Stimulated activated naive CD8-positive, alpha-beta T cell treated with anti-CD3 and anti-CD28 coated beads, Interleukin-15, amount 100 ng/mL, for 72 hours (primary cell): ENCODE results near the gene C2CD5.
A peak's percentile ranks its signal among the peaks of the same experiment; 100 is the strongest.
"Not testable (repeated sequence)": the region's sequence is repeated elsewhere in the genome, so short reads cannot be mapped to it uniquely, and the experiment has no call there.

ENCODE experiments used
- ATAC-seq: fragments of 150-1000 bp; cut with Tn5 transposase; 2 replicates; pipeline ENCODE4 v1.10.0; 2021; ENCODE audit warnings: mild to moderate bottlenecking, moderate library complexity
- DNase-seq, 2 donors: peaks; one replicate each; pipeline ENCODE4 v3.0.0; 2021 to 2022
- H3K27ac Mint-ChIP-seq, 2 donors: one replicate each; pipeline ENCODE4 v1.8.0; 2022; ENCODE audit warnings: mild to moderate bottlenecking in 2 of 2, mixed read lengths in 2 of 2, moderate library complexity in 2 of 2
- H3K27me3 Mint-ChIP-seq: one replicate; pipeline ENCODE4 v1.8.0; 2022; ENCODE audit warnings: mixed read lengths
- H3K4me1 Mint-ChIP-seq: one replicate; pipeline ENCODE4 v1.8.0; 2022; ENCODE audit warnings: mild to moderate bottlenecking, mixed read lengths
- H3K4me3 Mint-ChIP-seq, 2 donors: one replicate each; pipeline ENCODE4 v1.8.0; 2022; ENCODE audit warnings: mild to moderate bottlenecking in 2 of 2, mixed read lengths in 2 of 2, moderate library complexity in 1 of 2
- H3K9me3 Mint-ChIP-seq, 2 donors: one replicate each; pipeline ENCODE4 v1.8.0; 2022; ENCODE audit warnings: mixed read lengths in 2 of 2

C2CD5 gene

DNA sequence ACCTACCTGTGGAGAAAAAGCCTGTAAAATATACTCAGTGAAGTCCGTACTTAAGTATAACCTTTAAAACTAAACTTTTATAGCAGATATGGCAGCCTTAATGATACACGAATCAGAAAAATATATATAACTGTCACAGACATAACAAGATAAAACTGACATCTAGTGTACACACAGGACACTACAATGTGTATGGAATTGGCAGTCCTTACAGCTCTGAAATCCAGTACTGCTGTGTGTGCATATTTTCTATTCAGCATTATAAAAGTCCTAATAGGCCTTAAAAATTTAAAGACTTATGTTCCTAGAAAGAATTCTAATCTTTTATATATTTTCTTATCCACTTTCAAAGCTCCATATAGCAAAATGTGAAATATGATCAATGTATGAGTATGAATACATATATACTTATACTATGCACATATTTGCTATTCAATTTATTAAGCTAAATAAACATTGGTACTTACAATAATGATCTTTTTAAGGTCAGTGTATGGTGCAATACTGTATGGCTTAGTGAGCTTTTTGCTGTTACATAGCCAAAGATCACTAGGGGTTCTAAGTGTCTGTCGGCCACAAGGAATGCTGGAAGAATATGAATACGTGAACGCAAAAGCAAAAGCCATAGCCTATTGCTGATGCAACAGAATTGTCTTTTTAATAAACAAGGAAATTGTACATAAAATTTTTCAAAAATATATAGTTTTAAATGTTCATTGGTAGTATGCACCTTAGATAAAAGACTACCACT lies 69.2 kb downstream of the C2CD5 start:
- Mint-ChIP-seq H3K4me1 (peaks cover 20% of the 10 kb centered on the region), H3K27me3 (no peaks in the 10 kb centered on the region), H3K4me3 (no peak overlapping the region), H3K27ac (no peak overlapping the region), H3K9me3 (no peaks in the 10 kb centered on the region)
- no peak for ATAC-seq
- DNase-seq = no peak

DNA sequence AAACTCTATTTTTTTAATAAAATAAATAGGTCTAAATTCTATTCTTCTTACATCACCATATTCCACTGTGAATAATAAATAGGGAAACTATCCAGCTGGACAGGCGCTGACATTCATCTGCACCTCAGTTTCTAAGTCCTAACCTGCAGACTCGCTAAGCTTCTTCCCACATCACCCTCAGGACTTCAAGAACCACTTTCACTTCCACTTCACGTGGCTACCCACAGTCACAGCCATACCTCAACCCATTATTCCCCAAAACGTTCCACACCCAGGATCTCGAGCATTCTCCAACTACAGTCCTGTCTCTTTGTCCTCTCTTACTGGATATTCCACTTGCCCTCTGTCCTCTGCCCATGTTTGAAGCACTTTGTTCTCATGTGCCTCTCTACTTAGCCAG lies 71.1 kb downstream of the C2CD5 start:
- H3K27me3 Mint-ChIP-seq = no peaks in the 10 kb centered on the region
- no peak overlapping the region for H3K27ac Mint-ChIP-seq
- no peak overlapping the region for H3K4me3 Mint-ChIP-seq
- peaks cover 20% of the 10 kb centered on the region for H3K4me1 Mint-ChIP-seq
- ATAC-seq (no peak), DNase-seq (no peak)
- no peaks in the 10 kb centered on the region for H3K9me3 Mint-ChIP-seq

DNA sequence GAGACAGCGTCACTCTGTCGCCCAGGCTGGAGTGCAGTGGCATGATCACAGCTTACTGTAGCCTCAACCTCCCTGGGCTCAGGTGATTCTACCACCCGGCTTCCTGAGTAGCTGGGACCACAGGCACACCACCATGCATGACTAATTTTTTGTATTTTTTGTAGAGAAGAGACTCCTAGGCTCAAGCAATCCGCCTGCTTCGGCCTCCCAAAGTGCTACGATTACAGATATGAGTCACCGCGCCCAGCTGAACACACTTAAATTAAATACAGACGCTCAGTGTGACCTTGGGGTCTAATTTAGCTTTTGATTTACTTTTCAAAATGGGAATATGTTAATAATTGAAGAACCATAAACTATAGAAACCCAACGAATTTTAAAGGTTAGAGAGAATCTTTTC lies 77.2 kb downstream of the C2CD5 start:
- ATAC-seq = no peak
- Mint-ChIP-seq H3K4me1 (no peaks in the 10 kb centered on the region), H3K27ac (no peak overlapping the region), H3K9me3 (no peaks in the 10 kb centered on the region), H3K4me3 (no peak overlapping the region), H3K27me3 (no peaks in the 10 kb centered on the region)
- DNase-seq = no peak

DNA sequence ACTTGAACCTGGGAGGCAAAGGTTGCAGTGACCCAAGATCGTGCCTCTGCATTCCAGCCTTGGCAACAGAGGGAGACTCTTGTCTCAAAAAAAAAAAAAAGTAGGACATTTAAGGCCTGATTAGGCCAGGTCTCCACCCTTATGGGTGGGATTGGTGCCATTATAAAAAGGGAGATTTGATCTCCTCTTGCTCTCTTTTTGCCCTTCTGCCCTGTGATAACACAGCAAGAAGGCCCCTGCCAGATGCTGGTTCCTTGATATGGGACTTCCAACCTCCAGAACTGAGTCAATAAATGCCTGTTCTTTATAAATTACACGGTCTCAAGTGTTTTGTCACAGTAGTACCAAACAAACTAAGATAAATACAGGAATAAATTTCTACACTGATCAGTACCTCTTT lies 81.0 kb downstream of the C2CD5 start:
- no peak for ATAC-seq
- Mint-ChIP-seq H3K9me3 (no peaks in the 10 kb centered on the region), H3K27ac (no peak overlapping the region), H3K4me1 (no peaks in the 10 kb centered on the region), H3K27me3 (no peaks in the 10 kb centered on the region), H3K4me3 (no peak overlapping the region)
- DNase-seq = no peak

DNA sequence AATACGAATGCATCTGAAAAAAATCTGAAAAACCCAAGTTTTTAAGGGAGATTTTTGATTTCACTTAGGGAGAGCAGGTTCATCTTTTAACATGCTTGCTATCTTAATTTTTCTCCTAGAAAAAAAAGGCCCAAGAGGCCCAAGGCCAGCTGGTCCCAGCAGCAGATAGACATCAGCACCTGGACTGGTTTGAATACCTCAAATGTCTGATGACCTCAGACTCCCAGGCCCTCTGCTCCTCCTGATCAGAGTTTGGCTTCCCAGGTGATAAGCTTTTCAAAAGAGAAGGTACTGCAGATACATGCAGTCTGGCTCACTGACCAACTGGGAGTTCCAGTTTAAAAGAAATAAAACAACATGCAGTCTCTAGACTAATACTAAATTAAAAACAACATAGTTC lies 82.6 kb downstream of the C2CD5 start:
- DNase-seq (no peak), ATAC-seq (no peak)
- H3K27ac Mint-ChIP-seq = no peak overlapping the region
- no peaks in the 10 kb centered on the region for H3K27me3 Mint-ChIP-seq
- H3K4me3 Mint-ChIP-seq = no peak overlapping the region
- H3K9me3 Mint-ChIP-seq = no peaks in the 10 kb centered on the region
- H3K4me1 Mint-ChIP-seq = no peaks in the 10 kb centered on the region

DNA sequence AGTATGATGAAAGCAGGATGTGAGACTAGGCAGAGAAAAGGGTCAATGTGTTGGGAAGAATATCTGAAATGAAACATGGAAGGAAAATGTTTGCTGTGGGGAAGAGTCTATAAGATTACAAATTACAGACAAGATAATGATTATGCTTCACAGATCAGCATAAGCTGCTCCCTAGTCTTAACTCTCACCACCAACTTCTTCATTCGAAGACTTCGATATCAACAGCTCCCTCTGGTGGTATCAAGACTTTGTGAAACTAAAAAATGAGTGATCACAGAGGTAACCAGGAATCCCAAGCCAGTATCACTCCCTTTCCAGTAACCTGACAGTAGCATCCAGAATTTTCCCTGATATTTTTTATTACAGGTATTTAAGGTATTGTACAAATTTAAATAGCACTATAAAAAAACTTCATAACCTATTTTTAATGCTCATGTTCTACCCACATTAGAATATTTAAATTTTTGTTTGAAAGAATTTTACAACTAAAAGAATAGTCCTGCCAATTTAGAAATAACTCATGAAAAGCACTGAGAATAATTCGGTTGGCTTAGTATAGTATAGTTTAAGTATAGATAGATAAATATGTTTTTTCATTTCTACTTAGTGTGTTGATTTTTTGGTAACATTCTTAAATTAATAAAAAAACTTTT lies 84.4 kb downstream of the C2CD5 start:
- no peaks in the 10 kb centered on the region for H3K4me1 Mint-ChIP-seq
- ATAC-seq (no peak), DNase-seq (no peak)
- no peaks in the 10 kb centered on the region for H3K9me3 Mint-ChIP-seq
- no peak overlapping the region for H3K4me3 Mint-ChIP-seq
- H3K27me3 Mint-ChIP-seq = no peaks in the 10 kb centered on the region
- no peak overlapping the region for H3K27ac Mint-ChIP-seq

DNA sequence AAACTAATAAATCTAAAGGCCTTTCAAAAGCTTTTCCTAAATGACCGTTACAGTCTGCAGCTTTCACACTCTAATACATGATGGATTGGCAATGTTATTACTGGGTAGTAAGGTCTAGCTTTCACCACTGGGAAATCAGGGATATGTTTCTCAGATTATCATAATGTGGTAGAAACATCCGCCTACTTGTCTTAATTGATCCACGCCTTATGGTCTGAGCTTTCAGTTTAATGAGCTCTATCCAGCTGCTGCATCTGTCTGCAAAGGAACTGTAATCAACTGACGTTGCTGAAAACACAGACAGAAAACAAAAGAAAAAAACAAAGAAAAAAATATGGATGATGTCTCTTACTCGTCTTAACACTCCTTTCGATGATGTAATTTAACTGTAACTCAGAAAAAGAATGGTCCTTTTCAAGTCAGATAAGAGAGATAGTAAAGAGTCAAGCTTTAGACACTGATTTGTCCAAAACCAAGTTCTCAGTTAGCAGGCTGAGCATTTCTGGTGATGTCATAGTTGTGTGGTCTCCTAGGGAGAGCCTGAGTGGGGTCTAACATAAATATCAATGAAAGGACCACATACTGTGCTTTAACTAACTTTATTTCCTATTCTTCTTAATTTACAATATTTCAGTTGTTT lies 85.9 kb downstream of the C2CD5 start:
- Mint-ChIP-seq H3K4me3 (no peak overlapping the region), H3K9me3 (no peaks in the 10 kb centered on the region), H3K4me1 (no peaks in the 10 kb centered on the region), H3K27me3 (no peaks in the 10 kb centered on the region), H3K27ac (no peak overlapping the region)
- ATAC-seq (no peak), DNase-seq (no peak)

DNA sequence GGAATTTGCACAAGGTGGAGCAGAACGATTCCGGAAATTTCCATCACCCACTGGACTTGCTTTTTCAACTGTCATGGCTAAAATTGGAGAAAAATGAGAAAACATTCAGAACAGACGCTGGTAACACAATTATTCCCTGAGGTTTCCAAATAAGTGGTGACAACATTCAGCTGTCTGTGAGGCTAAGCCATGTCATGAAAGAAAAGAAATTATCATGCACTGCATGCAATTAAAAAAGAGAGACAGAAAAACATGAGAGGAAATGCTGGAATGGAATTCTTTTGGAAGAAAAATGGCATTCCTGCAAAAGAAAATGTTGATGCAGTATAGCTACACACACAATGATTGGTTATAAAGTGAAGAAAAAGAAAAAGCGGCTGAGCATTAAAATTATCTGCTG lies 87.3 kb downstream of the C2CD5 start:
- Mint-ChIP-seq H3K27ac (no peak overlapping the region), H3K9me3 (no peaks in the 10 kb centered on the region), H3K4me3 (no peak overlapping the region), H3K4me1 (no peaks in the 10 kb centered on the region), H3K27me3 (no peaks in the 10 kb centered on the region)
- ATAC-seq (no peak), DNase-seq (no peak)

DNA sequence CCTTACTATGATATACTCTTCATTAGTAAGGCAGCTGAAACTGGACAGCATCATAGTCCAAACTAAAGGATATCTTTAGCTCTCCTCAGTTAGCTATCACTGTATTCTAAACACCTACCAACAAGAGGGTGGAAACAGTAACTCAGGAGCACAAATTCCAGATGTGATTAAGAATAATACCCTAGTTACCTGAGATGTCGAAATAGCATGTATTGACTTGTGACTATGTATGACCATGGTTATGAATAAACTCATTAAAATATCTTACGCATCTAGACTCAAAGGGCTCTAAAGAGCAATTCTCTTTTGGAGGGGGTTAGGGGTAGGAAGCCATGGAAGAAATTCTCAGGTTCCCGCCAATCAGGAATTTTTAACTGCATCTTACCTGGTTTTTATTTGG lies 90.8 kb downstream of the C2CD5 start:
- H3K27ac Mint-ChIP-seq = no peak overlapping the region
- H3K4me3 Mint-ChIP-seq = no peak overlapping the region
- ATAC-seq (no peak), DNase-seq (no peak)
- H3K9me3 Mint-ChIP-seq = no peaks in the 10 kb centered on the region
- H3K27me3 Mint-ChIP-seq = no peaks in the 10 kb centered on the region
- no peaks in the 10 kb centered on the region for H3K4me1 Mint-ChIP-seq

DNA sequence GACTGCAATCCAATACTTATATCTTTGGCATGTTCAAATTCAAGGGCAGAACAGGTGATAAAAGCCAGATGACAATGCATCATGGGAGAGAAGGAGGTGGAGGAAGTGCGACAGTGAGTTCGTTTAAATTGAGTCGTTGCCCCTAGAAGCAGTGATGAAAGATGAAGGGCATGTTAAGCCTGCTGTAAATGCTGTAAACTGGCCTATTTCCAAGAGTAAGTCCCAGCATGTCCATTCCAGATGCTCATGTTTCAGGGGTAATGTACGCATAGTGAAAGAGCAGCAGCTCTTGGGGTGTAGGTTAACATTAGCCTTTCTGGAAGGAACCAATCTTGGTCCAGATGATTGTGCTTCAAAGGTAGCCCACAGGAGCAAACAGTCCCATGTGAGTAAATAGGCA lies 97.1 kb downstream of the C2CD5 start:
- Mint-ChIP-seq H3K27ac (no peak overlapping the region), H3K9me3 (no peaks in the 10 kb centered on the region), H3K4me3 (no peak overlapping the region), H3K4me1 (peaks cover 7% of the 10 kb centered on the region), H3K27me3 (no peaks in the 10 kb centered on the region)
- ATAC-seq (no peak), DNase-seq (no peak)

DNA sequence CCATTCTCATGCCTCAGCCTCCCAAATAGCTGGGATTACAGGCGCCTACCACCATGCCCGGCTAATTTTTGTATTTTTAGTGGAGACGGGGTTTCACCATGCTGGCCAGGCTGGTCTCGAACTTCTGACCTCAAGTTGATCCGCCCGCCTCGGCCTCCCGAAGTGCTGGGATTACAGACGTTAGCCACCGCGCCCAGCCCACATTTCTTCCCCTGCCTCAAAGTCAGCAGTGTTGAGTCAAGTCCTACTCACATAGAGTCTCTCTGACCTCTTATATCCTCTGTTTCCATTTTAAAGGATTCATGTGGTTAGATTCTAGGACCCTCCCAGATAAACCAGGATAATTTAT lies 100.1 kb downstream of the C2CD5 start:
- H3K4me1 Mint-ChIP-seq, ATAC-seq: not testable (repeated sequence)

DNA sequence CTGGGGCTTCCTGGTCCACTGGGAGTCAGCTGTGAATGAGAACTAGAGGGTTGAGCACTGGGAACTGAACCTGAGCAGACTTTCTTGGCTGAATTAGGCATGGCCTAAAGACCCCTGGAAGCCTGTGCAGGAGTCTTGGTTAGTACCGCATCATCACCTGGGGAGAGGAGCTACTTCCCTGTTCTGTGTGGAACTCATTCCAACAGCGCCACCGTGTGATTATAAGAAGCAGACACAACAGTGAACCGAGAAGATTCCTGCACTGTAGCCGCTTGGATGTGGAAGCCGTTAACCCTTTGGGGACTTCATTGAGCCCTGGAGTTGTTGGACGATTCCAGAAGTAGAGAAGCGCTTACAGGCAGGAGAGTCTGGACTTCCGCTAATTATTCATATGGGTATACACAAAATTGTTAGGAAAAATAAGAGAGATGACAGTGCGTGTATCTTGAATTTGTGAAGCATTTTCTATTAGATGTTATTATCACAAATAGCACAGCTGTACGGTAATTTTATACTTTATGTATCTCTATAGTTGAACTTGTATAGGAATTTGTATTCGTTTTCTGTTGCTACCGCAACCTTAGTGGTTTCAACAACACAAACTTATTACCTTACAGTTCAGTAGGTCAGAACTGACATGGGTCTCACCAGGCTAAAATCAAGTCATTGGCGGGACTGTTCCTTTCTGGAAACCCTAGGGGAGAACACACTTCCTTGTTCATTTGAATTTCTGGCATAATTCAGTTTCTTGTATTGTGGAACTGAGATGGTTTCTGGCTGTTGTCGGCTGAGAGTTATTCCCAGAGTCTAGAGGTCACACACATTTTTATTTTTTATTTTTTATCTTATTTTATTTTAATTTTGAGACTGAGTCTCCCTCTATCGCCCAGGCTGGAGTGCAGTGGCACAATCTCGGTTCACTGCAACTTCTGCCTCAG lies 100.7 kb downstream of the C2CD5 start:
- Mint-ChIP-seq H3K4me1 (peaks cover 7% of the 10 kb centered on the region), H3K9me3 (no peaks in the 10 kb centered on the region), H3K4me3 (no peak overlapping the region), H3K27ac (peak overlapping the region in 1 of 2 donors; percentile 59), H3K27me3 (no peaks in the 10 kb centered on the region)
- ATAC-seq (peak; percentile 99), DNase-seq (peak; percentile 40 to 47)

More for the DNA sequence above, 100.1 kb downstream of the C2CD5 start:
- H3K9me3 Mint-ChIP-seq, H3K27ac Mint-ChIP-seq, H3K4me3 Mint-ChIP-seq, DNase-seq, H3K27me3 Mint-ChIP-seq: not testable (repeated sequence)

DNA sequence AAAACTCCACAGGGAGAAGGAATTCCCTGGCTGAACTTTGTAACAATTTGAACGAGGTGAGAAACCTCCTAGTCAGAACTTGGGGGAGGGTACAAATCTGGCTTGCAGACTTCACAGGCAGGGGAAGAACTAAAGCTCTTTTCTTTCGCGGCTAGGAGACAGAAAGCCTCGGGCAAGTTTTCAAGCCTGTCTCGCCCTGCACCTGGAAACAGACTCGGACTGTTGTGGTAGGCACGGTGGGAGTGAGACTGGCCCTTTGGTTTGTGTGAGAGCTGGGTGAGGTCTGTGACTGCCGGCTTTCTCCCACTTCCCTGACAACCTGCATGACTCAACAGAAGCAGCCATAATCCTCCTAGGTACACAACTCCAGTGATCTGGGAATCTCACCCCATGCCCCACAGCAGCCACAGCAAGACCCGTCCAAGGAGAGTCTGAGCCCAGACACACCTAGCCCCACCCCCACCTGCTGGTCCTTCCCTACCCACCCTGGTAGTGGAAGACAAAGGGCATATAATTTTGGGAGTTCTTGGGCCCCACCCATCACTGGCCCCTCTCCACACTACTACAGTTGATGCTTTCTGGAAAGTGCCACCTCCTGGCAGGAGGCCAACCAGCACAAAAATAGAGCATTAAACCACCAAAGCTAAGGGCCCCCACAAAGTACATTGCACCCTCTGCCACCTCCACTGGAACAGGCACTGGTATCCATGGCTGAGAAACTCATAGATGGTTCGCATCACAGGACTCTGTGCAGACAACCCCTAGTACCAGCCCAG lies 107.1 kb downstream of the C2CD5 start:
- Mint-ChIP-seq H3K9me3 (no peaks in the 10 kb centered on the region), H3K4me3 (no peak overlapping the region), H3K27ac (no peak overlapping the region), H3K27me3 (no peaks in the 10 kb centered on the region), H3K4me1 (peaks cover 5% of the 10 kb centered on the region)
- DNase-seq (no peak), ATAC-seq (no peak)

DNA sequence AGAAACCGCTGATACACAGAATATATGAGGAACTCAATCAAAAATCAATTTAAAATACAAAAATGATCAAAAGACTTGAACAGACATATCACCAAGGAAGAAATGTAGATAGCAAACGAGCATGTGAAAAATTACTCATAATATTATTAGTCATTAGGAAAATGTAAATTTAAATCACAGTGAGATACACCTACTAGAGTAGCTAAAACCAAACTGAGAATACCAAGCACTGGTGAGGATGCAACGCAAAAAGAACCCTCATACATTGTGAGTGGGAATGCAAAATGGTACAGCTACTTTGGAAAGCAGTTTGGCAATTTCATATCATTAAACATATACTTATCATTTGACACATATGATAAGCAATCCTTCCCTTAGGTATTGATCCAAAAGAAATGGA lies 108.8 kb downstream of the C2CD5 start:
- no peak overlapping the region for H3K27ac Mint-ChIP-seq
- peaks cover 12% of the 10 kb centered on the region for H3K4me1 Mint-ChIP-seq
- DNase-seq = no peak
- no peaks in the 10 kb centered on the region for H3K9me3 Mint-ChIP-seq
- no peak overlapping the region for H3K4me3 Mint-ChIP-seq
- ATAC-seq = no peak
- no peaks in the 10 kb centered on the region for H3K27me3 Mint-ChIP-seq

DNA sequence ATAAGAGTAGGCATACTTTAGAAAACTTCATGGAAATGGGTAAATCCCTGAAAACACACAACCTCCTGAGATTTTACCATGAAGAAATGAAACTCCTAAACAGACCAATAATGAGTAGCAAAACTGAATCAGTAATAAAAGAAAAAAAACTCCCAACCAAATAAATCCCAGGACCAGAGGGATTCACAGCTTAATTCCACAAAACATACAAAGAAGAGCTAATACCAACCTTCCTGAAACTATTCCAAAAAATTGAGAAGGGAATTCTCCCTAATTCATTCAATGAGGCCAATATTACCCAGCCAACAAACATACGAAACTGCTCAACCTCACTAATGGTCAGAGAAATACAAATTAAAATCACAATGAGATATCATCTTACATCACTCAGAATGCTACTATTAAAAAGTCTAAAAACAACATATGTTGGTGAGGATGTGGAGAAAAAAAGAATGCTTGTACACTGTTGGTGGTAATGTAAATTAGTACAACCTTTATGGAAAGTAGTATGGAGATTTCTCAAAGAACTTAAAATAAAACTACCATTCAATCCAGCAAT lies 112.6 kb downstream of the C2CD5 start:
- no peaks in the 10 kb centered on the region for H3K27me3 Mint-ChIP-seq
- no peaks in the 10 kb centered on the region for H3K9me3 Mint-ChIP-seq
- H3K27ac Mint-ChIP-seq = peak overlapping the region in 1 of 2 donors; percentile 85
- ATAC-seq (no peak), DNase-seq (no peak)
- peak overlapping the region; percentile 38 to 53 for H3K4me3 Mint-ChIP-seq
- peaks cover 7% of the 10 kb centered on the region for H3K4me1 Mint-ChIP-seq
